ENCODE data around the gene C16orf89.

Gene C16orf89

DNA sequence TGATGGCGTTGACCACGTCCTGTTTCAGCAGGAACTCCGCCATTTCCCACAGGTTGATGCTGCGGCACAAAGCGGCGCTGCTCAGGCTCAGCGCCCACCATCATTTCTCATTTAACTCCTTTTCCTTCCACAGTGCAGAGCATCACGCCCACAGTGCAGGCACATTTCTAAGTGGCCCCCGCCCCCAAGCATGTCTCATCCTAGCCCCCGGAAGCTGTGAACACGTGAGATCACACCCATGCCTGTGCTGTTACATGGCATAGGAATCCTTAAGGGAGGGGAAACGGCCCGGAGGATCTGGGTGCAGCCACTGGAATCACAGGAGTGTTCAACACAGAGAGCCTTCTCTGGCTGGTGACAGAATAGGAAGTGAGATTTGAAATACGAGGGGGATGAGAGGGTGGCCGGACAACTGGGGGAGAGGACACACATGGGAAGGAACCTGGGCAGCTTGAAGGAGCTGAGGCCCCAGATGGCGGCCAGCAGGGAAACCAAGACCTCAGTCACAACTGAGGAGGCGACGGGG, 36.7 kb downstream of the C16orf89 start:
- DNase-seq (ENCODE audit: low spot score), result no peak

DNA sequence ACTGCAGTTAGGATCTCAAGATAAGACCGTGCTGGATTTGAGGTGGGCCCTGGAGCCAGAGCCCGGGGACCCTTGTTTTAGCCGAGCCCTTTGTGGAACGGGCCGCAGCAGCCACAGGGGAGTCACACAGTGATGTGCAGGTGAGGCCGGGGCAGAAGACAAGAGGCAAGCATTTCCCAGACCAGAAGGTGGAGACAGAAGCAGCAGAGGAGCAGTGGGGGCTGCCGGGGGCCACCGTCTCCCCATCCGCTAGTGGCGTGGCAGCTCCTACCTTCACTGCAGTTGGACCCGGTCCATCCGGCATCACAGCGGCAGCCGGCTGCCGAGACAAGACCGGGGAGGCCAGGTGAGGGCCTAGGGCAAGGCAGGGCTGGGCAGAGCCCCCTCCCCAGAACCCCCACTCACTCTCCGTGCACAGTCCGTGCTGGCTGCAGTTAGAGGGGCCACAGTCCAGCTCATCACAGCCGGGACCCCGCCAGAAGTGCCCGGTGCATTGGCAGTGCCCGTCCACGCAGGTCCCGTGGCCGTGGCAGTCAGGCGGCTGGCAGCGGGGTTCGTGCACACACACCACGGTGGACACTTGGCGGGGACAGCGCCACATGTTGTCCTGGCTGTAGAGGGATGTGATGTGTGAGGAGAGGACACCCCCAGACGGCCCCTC, 38.1 kb downstream of the C16orf89 start:
- no peak for DNase-seq (ENCODE audit: low spot score)

DNA sequence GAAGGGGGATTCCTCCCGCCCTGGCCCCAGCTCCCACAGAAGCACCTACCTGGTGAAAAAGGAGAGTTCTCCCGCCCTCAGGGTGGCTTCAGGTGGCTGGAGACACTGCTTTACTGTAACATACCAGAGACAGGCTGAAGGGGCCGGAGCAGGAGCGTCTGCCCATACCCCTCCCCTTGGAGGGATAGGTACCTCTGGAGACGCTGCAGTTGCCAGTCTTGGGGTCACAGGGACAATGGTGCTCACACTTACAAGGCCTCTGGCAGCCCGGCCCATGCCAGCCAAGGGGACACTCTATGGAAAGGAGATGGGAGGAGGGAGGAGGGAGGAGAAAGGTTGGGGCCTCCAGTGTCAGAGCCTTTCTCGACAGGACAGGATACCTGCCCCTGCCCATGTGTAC, 38.7 kb downstream of the C16orf89 start:
- DNase-seq (ENCODE audit: low spot score), result no peak

DNA sequence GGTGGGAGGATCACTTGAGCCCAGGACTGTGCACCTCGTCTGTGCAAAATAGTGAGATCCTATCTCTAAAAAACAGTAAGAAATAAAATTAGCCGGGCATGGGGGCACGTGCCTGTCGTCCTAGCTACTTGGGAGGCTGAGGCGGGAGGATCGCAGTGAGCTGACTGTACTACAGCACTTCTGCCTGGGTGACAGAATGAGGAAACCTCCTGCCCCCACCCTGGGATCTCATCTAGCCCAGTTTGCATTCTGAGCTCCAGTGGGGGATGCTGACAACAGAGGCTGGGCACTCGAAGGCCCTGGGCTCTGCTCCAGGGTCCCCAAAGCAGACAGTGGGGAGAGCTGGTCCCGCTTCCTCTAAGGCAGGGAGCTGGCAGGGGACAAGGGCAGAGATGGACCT, 39.1 kb downstream of the C16orf89 start:
- DNase-seq (ENCODE audit: low spot score), result no peak

DNA sequence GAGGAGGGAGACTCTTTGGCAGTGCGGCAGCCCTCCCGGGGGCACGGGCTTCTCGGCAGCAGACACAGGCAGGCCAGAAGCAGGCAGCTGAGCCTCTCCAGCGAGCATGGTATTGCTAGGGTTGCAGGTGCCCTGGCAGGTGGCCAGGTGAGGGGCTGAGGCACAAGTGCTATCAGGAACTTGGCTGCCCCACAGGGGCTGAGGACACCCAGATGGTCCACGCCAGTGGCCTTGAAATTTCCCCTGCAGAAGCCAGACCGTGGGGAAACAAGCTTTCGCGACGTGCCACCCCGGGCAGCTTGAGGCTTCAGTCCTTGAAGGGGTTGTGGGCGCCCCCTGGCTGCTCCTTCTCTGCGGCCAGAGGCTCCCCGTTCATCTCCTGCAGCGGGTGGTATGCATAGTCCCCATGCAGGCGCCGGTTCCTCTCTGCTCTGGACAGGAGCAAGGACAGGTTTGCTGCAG, 40.6 kb downstream of the C16orf89 start:
- no peak for DNase-seq (ENCODE audit: low spot score)

DNA sequence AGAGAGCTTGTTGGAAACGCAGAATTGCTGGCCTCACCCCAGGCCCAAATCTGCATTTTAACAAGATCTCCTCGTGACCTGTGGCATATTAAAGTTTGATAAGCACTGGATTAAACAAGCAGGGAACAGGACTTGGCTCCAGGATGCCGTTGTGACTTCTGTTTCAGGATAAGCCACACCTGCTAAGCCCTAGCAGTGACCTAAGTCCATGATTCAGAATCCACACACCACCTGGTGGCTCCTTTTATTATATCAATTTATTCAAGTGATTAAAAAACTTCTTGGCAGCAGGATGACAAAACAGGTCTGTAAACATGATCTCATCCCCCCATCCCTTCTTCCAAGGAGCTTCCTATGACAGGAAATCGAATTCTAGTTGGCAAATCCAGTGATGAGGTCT, 41.1 kb downstream of the C16orf89 start:
- DNase-seq (ENCODE audit: low spot score), result peak; percentile 73

DNA sequence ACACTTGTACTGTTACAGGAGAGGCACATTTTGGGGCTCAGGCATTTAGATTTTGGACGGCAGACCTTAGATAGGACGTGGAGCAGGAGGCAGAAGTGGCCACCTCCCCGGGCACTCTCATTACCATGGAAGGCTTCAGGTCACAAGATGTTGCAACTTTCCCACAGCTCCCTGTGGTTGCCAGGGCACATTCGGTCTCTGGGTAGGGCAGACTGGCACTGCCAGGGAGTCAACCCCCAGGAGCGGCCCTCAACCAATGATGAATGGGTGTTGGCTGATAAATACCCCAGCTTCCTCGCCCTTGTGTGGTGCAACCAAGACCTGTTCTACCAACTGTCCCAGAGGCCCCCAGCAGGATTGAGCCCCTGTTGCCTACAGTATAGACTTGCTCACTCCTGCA, 43.2 kb downstream of the C16orf89 start:
- no peak for DNase-seq (ENCODE audit: low spot score)

DNA sequence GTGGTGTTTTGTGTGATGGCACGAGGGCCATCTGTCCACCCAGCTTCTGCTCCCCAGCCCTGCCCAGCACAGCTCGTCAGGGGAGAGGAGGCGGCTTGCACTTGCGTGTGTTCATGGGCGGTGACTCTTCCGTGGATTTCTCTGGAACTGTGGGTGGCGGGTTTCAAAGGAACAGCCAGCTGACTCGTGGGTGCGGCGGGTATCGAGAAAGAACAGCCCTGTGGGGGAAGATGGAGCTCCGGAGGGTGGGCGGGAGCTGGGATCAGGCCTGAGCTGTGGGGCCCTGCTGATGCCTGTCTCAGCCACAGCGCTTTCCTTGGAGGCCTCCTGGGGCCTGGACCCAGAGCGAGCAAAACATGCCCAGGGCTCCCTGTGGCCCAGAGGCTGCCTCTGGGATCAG, 45.2 kb downstream of the C16orf89 start:
- DNase-seq (ENCODE audit: low spot score), result no peak

DNA sequence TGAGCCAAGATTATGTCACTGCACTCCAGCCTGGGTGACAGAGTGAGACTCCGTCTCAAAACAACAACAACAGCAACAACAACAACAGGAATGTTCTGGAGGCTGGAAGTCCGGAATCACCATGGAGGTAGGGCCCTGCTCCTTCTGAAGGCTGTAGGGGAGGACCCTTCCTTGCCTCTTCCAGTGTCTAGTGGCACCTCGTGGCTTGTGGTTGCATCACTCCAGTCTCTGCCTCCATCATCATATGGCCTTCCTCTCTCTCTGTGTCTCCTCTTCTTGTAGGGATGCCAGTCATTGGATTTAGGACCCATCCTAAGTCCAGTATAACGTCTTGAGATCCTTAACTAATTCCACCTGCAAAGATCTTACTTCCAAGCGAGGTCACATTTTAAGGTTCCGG, 46.0 kb downstream of the C16orf89 start:
- DNase-seq (ENCODE audit: low spot score), result no peak

DNA sequence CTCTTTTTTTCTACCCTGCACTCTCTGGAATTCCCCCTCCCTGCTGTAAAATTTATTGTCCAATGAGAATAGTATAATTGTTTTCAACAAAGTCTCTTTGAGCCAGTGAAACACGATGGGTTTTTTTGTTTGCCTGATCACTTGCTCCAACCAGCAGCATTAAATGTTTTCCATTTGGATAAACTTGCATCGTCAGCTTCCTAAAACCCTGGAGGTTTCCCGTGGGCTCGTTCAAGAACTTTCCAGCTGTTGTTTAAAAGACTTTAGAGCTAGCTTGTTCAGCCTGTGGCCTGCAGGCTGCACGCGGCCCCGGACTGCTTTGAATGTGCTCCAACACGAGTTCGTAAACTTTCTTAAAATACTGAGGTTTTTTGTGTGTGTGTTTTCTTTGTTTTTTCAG, 47.0 kb downstream of the C16orf89 start:
- no peak for DNase-seq (ENCODE audit: low spot score)

DNA sequence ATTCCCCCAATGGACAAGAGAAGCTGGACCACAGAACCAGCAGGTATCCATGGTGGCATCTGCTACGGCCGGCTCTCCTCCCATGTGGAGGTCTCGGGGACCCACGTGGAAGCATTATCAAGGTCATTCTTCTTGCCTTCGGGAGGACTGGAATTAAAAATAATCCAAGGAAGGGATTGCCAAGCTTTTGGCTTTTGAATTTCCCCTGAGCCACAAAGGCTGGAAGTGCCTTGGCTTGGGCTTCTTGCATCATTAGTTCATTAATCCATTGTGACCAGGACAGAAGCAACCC, 48.1 kb downstream of the C16orf89 start:
- no peak for DNase-seq (ENCODE audit: low spot score)

DNA sequence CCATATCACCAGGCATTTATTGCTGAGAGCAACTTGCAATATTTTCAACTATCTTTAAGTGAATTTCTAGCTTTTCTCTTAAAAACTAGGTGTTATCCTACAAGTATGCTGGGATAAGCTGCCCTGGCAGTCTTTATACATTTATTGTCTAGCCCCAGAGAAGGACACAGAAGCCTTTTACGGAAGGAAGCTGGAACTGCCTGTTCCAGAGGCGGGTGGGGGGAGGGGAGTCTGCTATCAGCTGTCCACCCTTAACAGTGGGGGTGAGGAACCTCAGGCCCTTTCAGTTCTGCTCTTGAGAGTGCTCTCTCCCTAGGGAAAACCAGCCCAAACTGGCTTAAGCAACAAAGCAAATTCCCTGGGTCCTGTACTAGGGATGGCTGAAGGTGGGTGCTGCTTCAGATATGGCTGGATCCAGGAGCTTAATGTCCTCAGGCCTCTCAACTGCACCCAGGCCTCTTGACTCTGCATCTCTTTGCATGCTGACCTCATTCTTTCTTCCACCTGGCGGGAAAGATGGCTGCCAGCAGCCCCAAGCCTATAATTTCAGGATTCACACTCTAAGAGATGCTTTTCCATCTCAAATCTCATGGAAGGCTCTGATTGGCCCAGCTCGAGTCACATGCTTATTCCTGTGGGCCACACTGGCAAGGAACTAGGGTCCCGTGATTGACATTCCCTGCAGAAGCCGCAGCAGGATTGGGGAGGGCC, 48.6 kb downstream of the C16orf89 start:
- no peak for DNase-seq (ENCODE audit: low spot score)

DNA sequence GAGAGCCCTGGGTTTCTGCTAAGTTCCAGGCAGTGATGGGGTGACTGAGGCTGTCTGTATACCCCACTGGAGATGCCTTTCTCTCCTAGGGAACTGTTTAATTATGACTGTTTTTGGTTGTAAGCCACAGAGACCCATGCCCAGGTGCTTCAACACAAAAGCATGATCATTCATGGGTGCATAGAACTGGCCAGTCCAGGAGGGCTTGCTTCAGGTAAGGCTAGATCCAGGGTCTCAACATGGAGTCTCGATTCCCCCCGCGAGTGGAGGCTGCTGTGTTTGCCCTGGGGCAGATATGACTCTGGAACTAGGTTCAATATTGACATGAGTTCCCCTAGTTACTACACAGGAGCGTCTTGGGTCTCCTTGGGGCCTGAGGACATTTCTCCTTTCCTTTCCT, 49.9 kb downstream of the C16orf89 start:
- no peak for DNase-seq (ENCODE audit: low spot score)

DNA sequence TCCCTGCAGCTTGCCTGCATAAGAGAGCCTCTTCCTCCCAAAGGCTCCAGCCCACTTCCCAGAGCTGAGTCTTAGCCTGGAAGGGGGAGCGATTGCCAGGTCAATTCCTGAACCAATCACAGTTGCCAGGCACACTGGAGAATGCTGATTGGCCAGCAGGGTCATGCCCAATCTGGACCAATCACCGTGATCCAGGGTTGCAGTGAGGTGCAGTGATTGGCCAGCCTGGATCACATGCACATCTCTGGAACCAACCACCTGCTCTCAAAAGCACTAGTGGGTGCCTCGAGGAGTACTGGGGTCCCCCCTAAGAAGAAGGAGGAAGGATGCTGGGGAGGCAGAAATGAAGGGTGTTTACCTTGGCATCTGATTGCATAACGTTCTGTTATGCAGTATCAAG, 50.4 kb downstream of the C16orf89 start:
- DNase-seq (ENCODE audit: low spot score), result no peak

DNA sequence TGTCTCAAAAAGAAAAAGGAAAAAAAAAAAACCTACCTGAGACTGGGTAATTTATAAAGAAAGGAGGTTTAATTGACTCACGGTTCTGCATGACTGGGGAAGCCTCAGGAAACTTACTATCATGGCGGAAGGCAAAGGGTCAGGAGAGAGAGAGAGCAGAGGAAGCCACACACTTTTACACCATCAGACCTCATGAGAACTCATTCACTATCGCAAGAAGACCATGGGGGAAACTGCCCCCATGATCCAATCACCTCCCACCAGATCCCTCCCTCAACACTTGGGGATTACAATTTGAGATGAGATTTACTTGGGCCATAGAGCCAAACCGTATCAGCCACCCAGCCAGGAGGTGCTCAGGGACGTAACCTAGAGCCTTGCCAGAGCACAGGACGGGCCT, 52.9 kb downstream of the C16orf89 start:
- DNase-seq (ENCODE audit: low spot score), result no peak

DNA sequence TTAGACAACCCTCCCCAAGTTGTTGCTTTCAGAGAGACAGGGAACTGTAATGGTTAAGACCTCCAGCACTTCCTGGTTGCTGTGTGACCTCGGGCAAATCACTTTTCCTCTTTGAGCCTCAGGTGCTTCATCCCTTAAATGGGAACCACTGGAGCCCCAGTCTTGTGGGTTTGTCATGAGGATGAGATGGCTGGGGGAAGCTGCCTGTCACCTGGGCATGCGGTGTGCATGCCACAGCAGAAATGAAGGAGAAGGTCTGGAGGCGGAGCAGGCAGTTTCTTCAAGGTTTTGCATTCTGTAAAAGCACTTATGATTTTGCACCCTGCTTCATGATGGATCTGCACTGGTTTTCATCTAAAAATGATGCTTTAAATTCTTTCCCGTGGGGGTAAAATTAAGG, 54.1 kb downstream of the C16orf89 start:
- DNase-seq (ENCODE audit: low spot score), result no peak

DNA sequence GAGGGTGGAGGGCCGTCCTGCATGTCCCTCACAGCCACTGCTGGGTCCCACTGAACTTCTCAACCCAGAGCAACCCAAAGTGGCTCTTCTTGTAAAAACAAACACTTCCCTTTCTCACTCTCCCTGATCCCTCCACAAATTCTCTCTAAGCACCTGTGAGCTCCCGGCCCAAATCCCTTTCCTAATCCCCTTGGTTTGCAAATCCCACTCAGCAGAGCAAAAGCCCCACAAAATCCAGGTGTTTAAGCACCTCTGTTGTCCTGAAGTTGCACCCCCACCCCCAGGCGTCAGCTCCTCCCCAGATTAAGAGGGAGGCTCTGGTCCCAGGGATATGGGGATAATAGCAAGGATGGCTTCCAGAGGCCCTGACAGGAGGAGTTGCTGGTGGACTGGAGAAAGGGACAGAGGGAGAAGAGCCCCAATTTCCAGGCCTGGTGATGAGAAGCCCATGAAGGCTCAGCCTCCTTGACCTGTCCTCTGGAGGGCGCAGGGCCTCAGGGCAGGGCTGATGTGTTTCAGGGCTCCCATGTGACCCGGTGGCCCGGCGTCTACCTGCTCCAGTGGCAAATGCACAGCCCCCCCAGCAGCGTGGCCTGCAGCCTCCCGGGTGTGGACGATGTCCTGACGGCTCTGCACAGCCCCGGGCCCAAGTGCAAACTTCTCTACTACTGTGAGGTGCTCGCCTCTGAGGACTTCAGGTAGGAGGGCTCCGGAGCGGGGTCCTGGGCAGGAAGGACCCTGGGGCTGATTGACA, 55.0 kb downstream of the C16orf89 start:
- DNase-seq (ENCODE audit: low spot score), result no peak

DNA sequence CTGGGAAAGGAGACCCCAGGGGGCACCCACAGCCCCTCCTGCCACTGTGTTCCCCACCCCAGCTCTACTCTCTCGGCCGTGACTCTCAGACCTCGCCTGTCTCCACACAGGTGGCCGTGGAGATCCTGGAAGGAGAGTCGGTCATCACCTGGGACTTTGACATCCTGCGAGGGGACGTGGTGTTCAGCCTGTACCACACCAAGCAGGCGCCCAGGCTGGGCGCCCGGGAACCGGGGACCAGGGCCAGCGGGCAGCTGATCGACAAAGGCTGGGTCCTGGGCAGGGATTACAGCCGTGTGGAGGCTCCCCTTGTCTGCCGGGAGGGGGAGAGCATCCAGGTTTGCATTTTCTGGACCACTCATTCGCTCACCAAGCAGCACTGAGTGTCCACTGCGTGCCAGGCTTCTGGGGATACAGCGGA, 57.4 kb downstream of the C16orf89 start:
- DNase-seq (ENCODE audit: low spot score), result no peak

DNA sequence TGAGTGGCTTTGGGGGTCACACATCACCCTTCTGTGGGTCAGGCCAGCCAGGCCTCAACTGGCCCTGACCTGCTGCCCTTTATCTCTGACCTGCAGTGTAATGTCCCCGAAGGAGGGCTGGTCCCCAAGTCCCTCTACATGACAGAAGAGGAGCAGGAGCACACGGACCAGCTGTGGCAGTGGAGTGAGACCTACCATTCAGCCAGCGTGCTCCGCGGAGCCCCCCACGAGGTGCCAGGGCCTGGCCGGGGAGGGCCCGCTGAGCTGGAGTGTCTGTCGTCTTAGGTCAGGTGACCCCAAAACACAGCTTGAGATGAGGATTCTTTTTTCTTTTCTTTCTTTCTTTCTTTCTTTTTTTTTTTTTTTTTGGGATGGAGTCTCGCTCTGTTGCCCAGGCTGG, 58.5 kb downstream of the C16orf89 start:
- DNase-seq (ENCODE audit: low spot score), result no peak

DNA sequence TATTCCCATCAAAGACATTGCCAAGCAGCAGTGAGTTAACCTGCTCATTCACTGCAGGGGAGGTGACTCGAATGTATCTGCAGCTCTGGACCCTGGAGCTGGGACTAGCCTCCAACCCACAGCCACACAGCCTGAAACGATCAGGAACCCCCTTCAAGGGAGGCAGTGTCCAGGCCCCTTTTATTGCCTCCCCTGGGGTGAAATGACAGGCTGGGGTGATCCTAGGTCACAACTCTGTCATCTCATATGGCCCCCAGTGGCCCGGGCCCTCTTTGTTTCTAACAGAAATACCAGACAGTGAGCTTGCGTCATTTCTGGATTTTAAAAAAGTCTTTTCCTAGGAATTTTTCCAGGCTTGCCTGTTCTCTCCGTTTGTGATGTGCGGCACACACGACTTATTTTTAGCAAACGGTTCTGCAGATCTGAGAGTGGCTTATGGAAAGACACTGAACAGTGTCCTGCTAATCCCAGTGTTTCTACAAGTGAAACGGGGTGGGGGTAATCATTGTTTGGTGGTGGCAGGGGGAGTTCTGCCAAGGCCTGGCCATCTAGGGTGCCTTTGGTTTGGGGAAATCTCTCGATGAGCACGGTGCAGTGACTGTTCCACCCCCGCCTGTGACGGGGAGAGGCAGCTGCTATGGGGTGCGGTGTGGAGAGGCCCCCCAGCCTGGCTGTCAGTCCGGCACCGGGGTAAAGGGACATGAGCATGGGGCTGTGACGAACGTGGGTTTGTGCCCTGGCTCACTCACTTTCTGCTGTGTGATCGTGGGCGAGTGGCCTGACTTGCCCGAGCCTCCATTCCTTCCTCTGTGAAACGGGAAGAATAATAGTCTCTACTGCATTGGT, 59.2 kb downstream of the C16orf89 start:
- DNase-seq (ENCODE audit: low spot score), result no peak

DNA sequence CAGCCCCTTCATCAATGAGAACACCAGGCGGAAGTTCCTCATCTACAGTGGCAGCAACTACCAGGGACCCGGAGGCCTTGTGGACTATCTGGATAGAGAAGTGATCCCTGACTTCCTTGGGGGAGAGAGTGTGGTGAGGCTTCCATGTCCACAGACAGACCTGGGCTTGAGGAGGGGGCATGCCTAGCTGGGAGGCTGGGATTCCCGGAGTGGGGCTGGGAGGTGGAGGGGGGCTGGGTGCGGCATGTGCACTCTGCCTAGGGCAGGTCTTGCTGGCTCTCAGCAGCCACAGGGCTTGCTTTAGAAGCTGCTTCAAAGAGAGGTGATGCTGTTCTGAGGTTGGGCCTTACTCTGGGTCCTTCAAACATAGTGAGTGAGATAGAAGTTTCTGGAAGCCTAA, 59.8 kb downstream of the C16orf89 start:
- no peak for DNase-seq (ENCODE audit: low spot score)

DNA sequence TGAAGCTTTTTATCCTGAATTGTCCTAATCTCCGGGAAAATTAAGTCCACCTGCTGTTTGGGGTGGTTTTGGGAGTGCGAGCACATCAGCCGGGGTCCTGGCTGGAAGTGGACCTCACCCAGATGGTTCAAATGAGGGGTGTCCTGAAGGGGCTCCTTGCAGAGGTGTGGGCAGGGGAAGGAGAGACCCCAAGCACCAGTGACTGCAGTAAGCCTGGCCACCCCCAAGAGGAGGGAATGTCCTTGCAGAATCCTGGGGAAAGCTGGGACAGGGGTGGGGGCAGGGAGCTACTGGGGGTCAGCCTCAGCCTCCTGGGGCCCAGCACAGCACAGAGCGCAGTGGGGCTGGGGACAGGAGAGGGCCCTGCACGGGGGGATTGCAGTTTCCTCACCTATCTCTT, 61.4 kb downstream of the C16orf89 start:
- DNase-seq (ENCODE audit: low spot score), result no peak

Data from kidney tubule cell (primary cell).